ENCODE results near the gene EDN3.

Gene EDN3

DNA sequence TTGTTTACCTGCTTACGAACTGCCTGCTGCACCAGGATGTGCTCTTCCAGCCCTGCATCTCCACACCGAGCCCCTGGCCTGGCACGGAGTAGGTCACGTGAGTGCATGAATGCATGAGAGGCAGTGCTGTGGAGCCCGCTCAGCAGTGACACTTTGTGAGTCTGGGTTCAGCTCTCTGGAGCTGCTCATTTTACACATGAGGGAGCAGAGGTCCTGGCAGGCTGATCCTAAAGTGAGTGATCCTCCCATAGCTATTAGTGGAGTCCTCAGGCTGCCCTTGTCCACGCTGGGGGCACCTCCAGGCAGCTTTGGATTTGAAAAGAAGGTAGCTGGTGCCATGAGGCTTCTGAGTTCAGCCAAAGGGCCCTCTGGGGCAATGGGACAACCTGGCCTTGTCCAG lies 64.2 kb downstream of the EDN3 start:
- in situ Hi-C loops (cut with HindIII; ENCODE audit: low pct_unique_long_range_greater_than_20kb, low sequenced_read_pairs): no loop called here
- TF ChIP-seq JUND (IDR thresholded peaks at IDR 0.05; ENCODE audit: low read depth): no peak
- DNase-seq (ENCODE audit: low read depth in 1 of 2, low spot score in 1 of 2): no peak

- DNase-seq (ENCODE audit: low read depth in 1 of 2, low spot score in 1 of 2): no peak
- TF ChIP-seq JUND (IDR thresholded peaks at IDR 0.05; ENCODE audit: low read depth): no peak
- in situ Hi-C loops (cut with HindIII; ENCODE audit: low pct_unique_long_range_greater_than_20kb, low sequenced_read_pairs): no loop called here
Observed at GRCh38 chr20:59365611-59366285, 65.3 kb downstream of the EDN3 start.

DNA sequence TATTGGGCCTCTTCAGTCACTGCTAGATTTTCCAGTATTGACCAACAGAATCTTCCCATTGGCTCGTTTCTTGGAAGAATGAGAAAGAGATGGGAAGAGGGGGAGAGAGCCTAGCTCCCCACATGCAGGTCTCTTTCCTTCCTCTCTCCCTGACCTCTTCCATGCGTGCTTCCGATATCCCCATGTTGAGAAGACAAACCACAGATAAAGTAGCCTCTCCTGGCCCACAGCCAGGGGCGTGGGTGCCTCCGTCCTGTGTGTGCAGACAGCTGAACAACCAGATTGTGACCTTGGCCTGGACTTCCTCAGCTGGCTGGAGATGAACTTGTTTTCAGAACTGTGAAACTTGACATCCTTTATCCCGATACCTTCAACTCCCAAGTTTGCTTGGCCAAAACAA lies 71.0 kb downstream of the EDN3 start:
- TF ChIP-seq JUND (IDR thresholded peaks at IDR 0.05; ENCODE audit: low read depth): no peak
- in situ Hi-C loops (cut with HindIII; ENCODE audit: low pct_unique_long_range_greater_than_20kb, low sequenced_read_pairs): no loop called here
- DNase-seq (ENCODE audit: low read depth in 1 of 2, low spot score in 1 of 2): no peak

GRCh38 chr20:59374261-59374660 lies 73.8 kb downstream of the EDN3 start:
- DNase-seq (ENCODE audit: low read depth in 1 of 2, low spot score in 1 of 2): no peak
- in situ Hi-C loops (cut with HindIII; ENCODE audit: low pct_unique_long_range_greater_than_20kb, low sequenced_read_pairs): no loop called here
- TF ChIP-seq JUND (IDR thresholded peaks at IDR 0.05; ENCODE audit: low read depth): no peak

GRCh38 chr20:59375541-59375940 lies 75.1 kb downstream of the EDN3 start:
- no peak for TF ChIP-seq JUND (IDR thresholded peaks at IDR 0.05; ENCODE audit: low read depth)
- DNase-seq (ENCODE audit: low read depth in 1 of 2, low spot score in 1 of 2): no peak
- in situ Hi-C loops (cut with HindIII; ENCODE audit: low pct_unique_long_range_greater_than_20kb, low sequenced_read_pairs): no loop called here
